Body of pancreas (tissue), 4 donors: ENCODE data around the gene SPC25.

Experiments
- CTCF ChIP-seq, 7 experiments: fragments of 450-650 bp in 4 of 7; fragments of 200-600 bp in 3 of 7; sonication (generic) in 3 of 7; IDR thresholded peaks; one replicate each; pipeline ENCODE4 v1.5.1; 2016 to 2019; ENCODE audit warnings: antibody characterized with exemption in 7 of 7
- POLR2A ChIP-seq, 3 donors: fragments of 450-650 bp; IDR thresholded peaks; one replicate each; pipeline ENCODE4 v1.6.1; 2016; ENCODE audit warnings: antibody characterized with exemption in 3 of 3, mild to moderate bottlenecking in 2 of 3

- TF ChIP-seq CTCF (IDR thresholded peaks at IDR 0.05) (no peak), POLR2A (IDR thresholded peaks at IDR 0.05) (no peak)
Measured at GRCh38 chr2:168821577-168821976, 68.7 kb downstream of the SPC25 start.
